Neural cell (in vitro differentiated cells): ENCODE measurements around the gene TEX13C.

ENCODE experiments used
- EP300 ChIP-seq: fragments of 450-650 bp; conservative IDR thresholded peaks from 2 replicates; pipeline ENCODE4 v1.6.1; 2014; ENCODE audit warnings: antibody characterized with exemption, mild to moderate bottlenecking, moderate library complexity; ENCODE audit not compliant: poor library complexity, severe bottlenecking
- EZH2 ChIP-seq: fragments of 200-600, 300-800 bp; shearing (Covaris generic), sonication (generic); IDR thresholded peaks from 2 replicates; pipeline ENCODE4 v1.6.1; 2014; ENCODE audit warnings: antibody characterized with exemption, low read length, borderline replicate concordance, mild to moderate bottlenecking; ENCODE audit not compliant: insufficient read depth, poor library complexity, severe bottlenecking
- MXI1 ChIP-seq: fragments of 450-650 bp; conservative IDR thresholded peaks from 2 replicates; pipeline ENCODE4 v1.6.1; 2014; ENCODE audit warnings: antibody characterized with exemption, mild to moderate bottlenecking; ENCODE audit not compliant: poor library complexity, severe bottlenecking
- POLR2AphosphoS5 ChIP-seq: IDR thresholded peaks from 2 replicates; pipeline ENCODE4 v1.6.1; 2012
- SMC3 ChIP-seq: fragments of 450-650 bp; conservative IDR thresholded peaks from 2 replicates; pipeline ENCODE4 v1.6.1; 2014; ENCODE audit warnings: antibody characterized with exemption, mild to moderate bottlenecking, moderate library complexity; ENCODE audit not compliant: poor library complexity
- TF ChIP-seq, protein P1 (sequence below): fragments of 450-650 bp; IDR thresholded peaks from 2 replicates; pipeline ENCODE4 v1.5.1; 2014; ENCODE audit warnings: antibody characterized with exemption, mild to moderate bottlenecking, moderate library complexity; ENCODE audit not compliant: poor library complexity, severe bottlenecking

DNA sequence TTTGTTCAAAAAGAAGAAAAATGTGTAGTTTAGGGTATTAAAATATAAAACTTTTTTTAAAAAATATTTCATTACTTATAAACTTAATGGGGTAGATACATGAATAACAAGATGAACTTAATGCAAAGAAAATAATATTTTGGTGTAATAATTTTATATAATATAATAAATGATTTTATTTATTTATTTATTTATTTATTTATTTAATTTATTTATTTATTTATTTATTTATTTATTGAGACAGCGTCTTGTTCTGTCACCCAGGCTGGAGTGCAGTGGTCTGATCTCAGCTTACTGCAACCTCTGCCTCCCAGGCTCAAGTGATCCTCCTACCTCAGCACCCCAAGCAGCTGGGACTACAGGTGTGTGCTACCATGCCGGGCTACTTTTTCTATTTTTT lies 20.8 kb upstream of the TEX13C start:
- TF ChIP-seq, protein P1, sequence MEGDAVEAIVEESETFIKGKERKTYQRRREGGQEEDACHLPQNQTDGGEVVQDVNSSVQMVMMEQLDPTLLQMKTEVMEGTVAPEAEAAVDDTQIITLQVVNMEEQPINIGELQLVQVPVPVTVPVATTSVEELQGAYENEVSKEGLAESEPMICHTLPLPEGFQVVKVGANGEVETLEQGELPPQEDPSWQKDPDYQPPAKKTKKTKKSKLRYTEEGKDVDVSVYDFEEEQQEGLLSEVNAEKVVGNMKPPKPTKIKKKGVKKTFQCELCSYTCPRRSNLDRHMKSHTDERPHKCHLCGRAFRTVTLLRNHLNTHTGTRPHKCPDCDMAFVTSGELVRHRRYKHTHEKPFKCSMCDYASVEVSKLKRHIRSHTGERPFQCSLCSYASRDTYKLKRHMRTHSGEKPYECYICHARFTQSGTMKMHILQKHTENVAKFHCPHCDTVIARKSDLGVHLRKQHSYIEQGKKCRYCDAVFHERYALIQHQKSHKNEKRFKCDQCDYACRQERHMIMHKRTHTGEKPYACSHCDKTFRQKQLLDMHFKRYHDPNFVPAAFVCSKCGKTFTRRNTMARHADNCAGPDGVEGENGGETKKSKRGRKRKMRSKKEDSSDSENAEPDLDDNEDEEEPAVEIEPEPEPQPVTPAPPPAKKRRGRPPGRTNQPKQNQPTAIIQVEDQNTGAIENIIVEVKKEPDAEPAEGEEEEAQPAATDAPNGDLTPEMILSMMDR: no peak
- TF ChIP-seq POLR2AphosphoS5: no peak
- no peak for TF ChIP-seq EZH2
- no peak for TF ChIP-seq MXI1
- no peak for TF ChIP-seq EP300
- no peak for TF ChIP-seq SMC3
